Loucy (cell line): ENCODE measurements around the gene TMEM255A.

ENCODE experiments used
- H2AFZ ChIP-seq: fragments of 200-600 bp; sonication (generic); 2 replicates; pipeline ENCODE4 v1.6.0; 2016; ENCODE audit warnings: antibody characterized with exemption, mild to moderate bottlenecking, low read length, moderate library complexity
- H3F3A ChIP-seq: fragments of 200-600 bp; 2 replicates; pipeline ENCODE4 v1.6.0; 2016; ENCODE audit warnings: antibody characterized with exemption, low read depth, mild to moderate bottlenecking
- H3K27me3 ChIP-seq: fragments of 200-600 bp; sonication (generic); 2 replicates; pipeline ENCODE4 v1.6.1; 2014; ENCODE audit warnings: low read length, mild to moderate bottlenecking; ENCODE audit not compliant: insufficient read depth, poor library complexity, severe bottlenecking
- H3K36me3 ChIP-seq: fragments of 200-600 bp; sonication (generic); 2 replicates; pipeline ENCODE4 v1.6.1; 2016; ENCODE audit warnings: low read length; ENCODE audit not compliant: insufficient read depth
- H3K4me1 ChIP-seq: fragments of 200-600 bp; sonication (generic); 2 replicates; pipeline ENCODE4 v1.5.1; 2014; ENCODE audit warnings: low read length, mild to moderate bottlenecking; ENCODE audit not compliant: insufficient read depth, poor library complexity, severe bottlenecking
- H3K4me2 ChIP-seq: fragments of 200-600 bp; sonication (generic); 2 replicates; pipeline ENCODE4 v1.6.0; 2014; ENCODE audit warnings: antibody characterized with exemption, low read length, low read depth, mild to moderate bottlenecking; ENCODE audit not compliant: poor library complexity, severe bottlenecking
- H3K4me3 ChIP-seq: fragments of 200-600 bp; sonication (generic); 2 replicates; pipeline ENCODE4 v1.5.1; 2014; ENCODE audit warnings: low read length, mild to moderate bottlenecking, mixed read lengths; ENCODE audit not compliant: poor library complexity, severe bottlenecking
- H3K79me2 ChIP-seq: fragments of 200-600 bp; sonication (generic); 2 replicates; pipeline ENCODE4 v1.6.1; 2014; ENCODE audit warnings: low read length; ENCODE audit not compliant: insufficient read depth
- H3K9ac ChIP-seq: fragments of 200-600 bp; sonication (generic); 2 replicates; pipeline ENCODE4 v1.6.0; 2014; ENCODE audit warnings: mild to moderate bottlenecking, low read depth, low read length, moderate library complexity; ENCODE audit not compliant: poor library complexity, severe bottlenecking
- H3K9me2 ChIP-seq: fragments of 200-600 bp; sonication (generic); replicated peaks from 2 replicates; pipeline ENCODE4 v1.6.1; 2016; ENCODE audit warnings: low read depth, low read length, mixed read lengths
- H3K9me3 ChIP-seq: fragments of 200-600 bp; sonication (generic); 2 replicates; pipeline ENCODE4 v1.6.1; 2014; ENCODE audit warnings: mild to moderate bottlenecking, antibody characterized with exemption, low read length, low read depth; ENCODE audit not compliant: insufficient read depth
- H4K20me1 ChIP-seq: fragments of 200-600 bp; sonication (generic); 2 replicates; pipeline ENCODE4 v1.6.0; 2014; ENCODE audit warnings: antibody characterized with exemption, low read length, mild to moderate bottlenecking; ENCODE audit not compliant: insufficient read depth, poor library complexity, severe bottlenecking
- EZH2phosphoT487 ChIP-seq: fragments of 200-600 bp; IDR thresholded peaks from 2 replicates; pipeline ENCODE4 v1.6.1; 2018; ENCODE audit warnings: antibody characterized with exemption, mild to moderate bottlenecking, moderate library complexity, borderline replicate concordance
- TF ChIP-seq, protein P1 (sequence below): fragments of 200-600 bp; sonication (generic); conservative IDR thresholded peaks from 2 replicates; pipeline ENCODE4 v1.5.1; 2014; ENCODE audit warnings: mild to moderate bottlenecking, antibody characterized with exemption, low read length

Gene TMEM255A

DNA sequence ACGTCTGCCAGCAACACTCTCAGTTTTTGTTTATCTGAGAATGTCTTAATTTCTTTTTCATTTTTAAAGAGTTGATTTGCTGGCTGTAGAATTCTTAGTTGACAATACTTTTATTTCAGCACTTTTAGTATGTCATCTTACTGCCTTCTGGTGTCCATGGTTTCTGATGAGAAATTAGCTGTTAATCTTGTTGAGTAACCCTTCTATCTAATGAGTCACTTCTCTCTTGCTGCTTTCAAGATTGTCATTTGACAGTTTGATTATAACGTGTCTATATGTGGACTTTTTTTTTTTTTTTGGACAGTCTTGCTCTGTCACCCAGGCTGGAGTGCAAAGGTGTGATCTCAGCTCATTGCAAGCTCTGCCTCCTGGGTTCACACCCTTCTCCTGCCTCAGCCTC is 24.0 kb upstream of the TMEM255A start:
- H3K36me3 ChIP-seq, result no peaks in the 10 kb centered on the region
- no peaks in the 10 kb centered on the region for H4K20me1 ChIP-seq
- H3K9me2 ChIP-seq, result no peaks in the 10 kb centered on the region
- no peaks in the 10 kb centered on the region for H3K9me3 ChIP-seq
- H3K9ac ChIP-seq, result no peak overlapping the region
- H2AFZ ChIP-seq, result no peak overlapping the region
- no peaks in the 10 kb centered on the region for H3K4me1 ChIP-seq
- H3K27me3 ChIP-seq, result no peaks in the 10 kb centered on the region
- H3K4me2 ChIP-seq, result no peak overlapping the region
- no peaks in the 10 kb centered on the region for H3K79me2 ChIP-seq
- no peak overlapping the region for H3K4me3 ChIP-seq
- TF ChIP-seq EZH2phosphoT487, result no peak
- TF ChIP-seq, protein P1, sequence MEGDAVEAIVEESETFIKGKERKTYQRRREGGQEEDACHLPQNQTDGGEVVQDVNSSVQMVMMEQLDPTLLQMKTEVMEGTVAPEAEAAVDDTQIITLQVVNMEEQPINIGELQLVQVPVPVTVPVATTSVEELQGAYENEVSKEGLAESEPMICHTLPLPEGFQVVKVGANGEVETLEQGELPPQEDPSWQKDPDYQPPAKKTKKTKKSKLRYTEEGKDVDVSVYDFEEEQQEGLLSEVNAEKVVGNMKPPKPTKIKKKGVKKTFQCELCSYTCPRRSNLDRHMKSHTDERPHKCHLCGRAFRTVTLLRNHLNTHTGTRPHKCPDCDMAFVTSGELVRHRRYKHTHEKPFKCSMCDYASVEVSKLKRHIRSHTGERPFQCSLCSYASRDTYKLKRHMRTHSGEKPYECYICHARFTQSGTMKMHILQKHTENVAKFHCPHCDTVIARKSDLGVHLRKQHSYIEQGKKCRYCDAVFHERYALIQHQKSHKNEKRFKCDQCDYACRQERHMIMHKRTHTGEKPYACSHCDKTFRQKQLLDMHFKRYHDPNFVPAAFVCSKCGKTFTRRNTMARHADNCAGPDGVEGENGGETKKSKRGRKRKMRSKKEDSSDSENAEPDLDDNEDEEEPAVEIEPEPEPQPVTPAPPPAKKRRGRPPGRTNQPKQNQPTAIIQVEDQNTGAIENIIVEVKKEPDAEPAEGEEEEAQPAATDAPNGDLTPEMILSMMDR, result no peak
- no peaks in the 10 kb centered on the region for H3F3A ChIP-seq

DNA sequence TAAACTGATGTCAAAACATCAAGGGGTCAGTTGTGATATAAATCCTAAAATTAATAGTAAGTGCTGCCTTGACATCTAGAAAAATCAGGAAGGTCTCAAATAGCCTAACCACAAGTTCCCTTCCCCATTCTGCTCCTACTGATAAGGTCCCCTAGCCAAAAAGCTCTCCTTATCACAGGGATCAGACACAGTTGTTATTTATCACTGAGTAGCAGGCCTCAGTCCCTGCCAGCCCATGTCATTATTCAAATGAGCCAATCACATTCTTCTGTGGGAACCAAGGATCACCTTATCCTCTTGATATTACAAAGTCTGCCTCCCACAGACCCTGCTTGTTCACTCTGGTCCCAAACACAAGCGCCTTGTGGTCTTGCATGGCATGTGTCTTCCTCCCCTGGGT is 23.3 kb upstream of the TMEM255A start:
- Histone ChIP-seq H3K27me3 (no peaks in the 10 kb centered on the region), H3K9me3 (no peaks in the 10 kb centered on the region), H3F3A (no peaks in the 10 kb centered on the region), H3K9me2 (no peaks in the 10 kb centered on the region), H3K4me2 (no peak overlapping the region), H2AFZ (no peak overlapping the region), H3K4me1 (no peaks in the 10 kb centered on the region), H3K4me3 (no peak overlapping the region), H3K9ac (no peak overlapping the region), H3K36me3 (no peaks in the 10 kb centered on the region), H4K20me1 (no peaks in the 10 kb centered on the region), H3K79me2 (no peaks in the 10 kb centered on the region)
- TF ChIP-seq EZH2phosphoT487, result no peak
- TF ChIP-seq, protein P1, result no peak

DNA sequence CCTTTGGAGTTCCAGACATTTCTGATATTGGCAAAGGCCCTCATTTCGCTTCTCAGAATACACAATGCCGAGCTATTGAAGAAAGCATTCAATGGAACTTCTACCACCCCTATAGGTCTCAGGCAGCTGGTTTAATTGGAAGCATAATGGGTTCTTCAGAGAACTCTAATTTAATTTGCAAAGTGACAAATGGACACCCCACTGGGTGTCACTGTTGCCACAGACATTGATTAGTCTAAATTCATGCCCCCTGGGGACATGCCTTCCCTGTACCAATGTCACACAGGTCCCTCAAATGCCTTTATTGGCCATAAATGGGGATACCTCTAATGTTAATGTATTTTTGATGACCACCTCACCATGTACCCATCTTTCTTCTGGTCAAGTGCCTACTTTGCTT is 22.9 kb upstream of the TMEM255A start:
- Histone ChIP-seq H4K20me1 (no peaks in the 10 kb centered on the region), H3K79me2 (no peaks in the 10 kb centered on the region), H3K9me3 (no peaks in the 10 kb centered on the region), H3F3A (no peaks in the 10 kb centered on the region), H3K9me2 (no peaks in the 10 kb centered on the region), H3K36me3 (no peaks in the 10 kb centered on the region), H3K4me3 (no peak overlapping the region), H3K9ac (no peak overlapping the region), H2AFZ (no peak overlapping the region), H3K27me3 (no peaks in the 10 kb centered on the region), H3K4me2 (no peak overlapping the region), H3K4me1 (no peaks in the 10 kb centered on the region)
- TF ChIP-seq, protein P1, result peak; percentile 31
- TF ChIP-seq EZH2phosphoT487, result no peak
